ENCODE measurements around the gene TGFB2. TPM values are rescaled to one million over a fixed set of nuclear protein-coding genes. Genes with fewer than 3 reads are reported as not detected.

TGFB2 gene
- total and polyA plus RNA-seq, 2 donors, result 5.1 to 32.8 TPM

DNA sequence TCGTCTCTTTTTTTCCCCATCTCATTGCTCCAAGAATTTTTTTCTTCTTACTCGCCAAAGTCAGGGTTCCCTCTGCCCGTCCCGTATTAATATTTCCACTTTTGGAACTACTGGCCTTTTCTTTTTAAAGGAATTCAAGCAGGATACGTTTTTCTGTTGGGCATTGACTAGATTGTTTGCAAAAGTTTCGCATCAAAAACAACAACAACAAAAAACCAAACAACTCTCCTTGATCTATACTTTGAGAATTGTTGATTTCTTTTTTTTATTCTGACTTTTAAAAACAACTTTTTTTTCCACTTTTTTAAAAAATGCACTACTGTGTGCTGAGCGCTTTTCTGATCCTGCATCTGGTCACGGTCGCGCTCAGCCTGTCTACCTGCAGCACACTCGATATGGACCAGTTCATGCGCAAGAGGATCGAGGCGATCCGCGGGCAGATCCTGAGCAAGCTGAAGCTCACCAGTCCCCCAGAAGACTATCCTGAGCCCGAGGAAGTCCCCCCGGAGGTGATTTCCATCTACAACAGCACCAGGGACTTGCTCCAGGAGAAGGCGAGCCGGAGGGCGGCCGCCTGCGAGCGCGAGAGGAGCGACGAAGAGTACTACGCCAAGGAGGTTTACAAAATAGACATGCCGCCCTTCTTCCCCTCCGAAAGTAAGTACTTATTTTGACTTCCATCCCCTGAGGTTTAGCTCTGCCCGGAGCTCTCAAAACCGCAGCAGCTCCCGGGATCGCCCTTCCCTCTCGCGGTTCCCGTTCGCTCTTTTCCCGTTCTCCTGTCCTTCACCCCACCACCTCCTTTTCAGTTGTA lies 1.5 kb downstream of the TGFB2 start:
- no peak for DNase-seq (ENCODE audit: extremely low spot score)
- no peaks in the 10 kb centered on the region for H3K36me3 ChIP-seq (ENCODE audit: insufficient read depth)
- 1% methylated on average over 39 of the region's 39 CpGs for WGBS
- peak overlapping the region; percentile 71 for H3K4me3 ChIP-seq (ENCODE audit: low read depth, low read length)
- peak overlapping the region; percentile 55 for H3K27ac ChIP-seq (ENCODE audit: low read depth)
- no peaks in the 10 kb centered on the region for H3K4me1 ChIP-seq (ENCODE audit: insufficient read depth)

DNA sequence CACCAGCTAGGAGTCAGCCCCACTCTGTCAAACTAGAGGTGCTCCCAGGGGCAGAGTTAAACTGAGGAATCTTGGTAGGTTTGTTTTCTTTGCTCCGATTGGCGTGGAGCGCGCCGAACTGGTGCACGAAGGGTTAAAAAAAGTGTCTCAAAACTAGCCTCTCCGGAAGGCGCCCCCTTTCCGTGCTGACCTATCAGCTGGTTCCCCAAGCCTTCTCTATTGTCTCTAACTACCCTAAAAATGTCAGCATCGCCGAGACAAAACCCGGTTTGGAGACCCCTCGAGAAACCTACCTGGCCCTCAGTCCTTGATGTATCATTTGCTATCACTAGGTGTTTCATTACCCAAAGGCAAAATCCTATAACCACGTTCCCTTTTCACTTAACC lies 2.2 kb downstream of the TGFB2 start:
- Histone ChIP-seq H3K27ac (ENCODE audit: low read depth) (peak overlapping the region; percentile 55), H3K36me3 (ENCODE audit: insufficient read depth) (no peaks in the 10 kb centered on the region), H3K4me1 (ENCODE audit: insufficient read depth) (no peaks in the 10 kb centered on the region), H3K4me3 (ENCODE audit: low read depth, low read length) (peak overlapping the region; percentile 71)
- peak; percentile 39 for DNase-seq (ENCODE audit: extremely low spot score)
- WGBS, result 2% methylated on average over 14 of the region's 14 CpGs

DNA sequence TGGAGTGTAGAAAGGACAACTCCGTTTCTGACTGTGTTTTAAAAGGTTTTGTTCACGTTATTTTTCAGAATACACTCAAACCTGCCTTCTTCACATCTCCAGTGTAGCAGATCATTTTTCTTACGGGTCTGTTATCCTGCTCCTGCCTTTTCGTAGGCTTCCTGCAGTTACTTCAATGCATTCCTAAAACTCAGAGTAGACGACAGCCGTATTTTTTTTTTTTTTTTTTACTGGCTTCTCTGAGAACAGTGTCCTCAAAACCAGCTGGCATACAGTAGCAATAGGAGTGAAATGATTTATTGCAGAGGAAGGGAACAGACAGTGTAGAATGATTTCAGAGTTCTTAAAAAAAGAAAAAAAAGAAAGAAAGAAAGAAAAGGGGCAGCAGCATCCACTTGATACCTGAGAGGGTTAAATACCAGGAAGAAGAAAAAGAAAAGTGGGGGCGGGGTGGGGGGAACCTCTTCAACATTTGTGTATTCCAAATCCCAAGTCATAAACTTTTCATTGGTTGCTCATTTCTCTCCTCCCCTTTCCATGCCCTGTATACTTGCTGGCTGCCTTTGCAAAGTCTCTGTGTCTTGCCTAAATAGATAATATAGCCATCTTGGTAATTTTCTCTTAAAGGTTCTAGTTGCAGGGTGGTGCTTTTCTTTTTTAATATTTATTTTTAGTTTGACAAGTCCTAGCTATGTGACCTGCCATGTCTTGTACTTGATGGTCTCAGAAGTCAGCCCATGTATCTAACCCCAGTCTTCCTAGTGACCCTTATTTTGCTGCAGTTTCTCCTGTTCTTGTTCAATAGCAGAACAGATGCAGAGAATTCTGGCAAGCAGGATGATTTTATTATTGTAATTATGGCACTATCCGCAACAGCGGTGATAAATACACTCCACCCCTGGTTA lies 2.8 kb downstream of the TGFB2 start:
- peak overlapping the region; percentile 71 for H3K4me3 ChIP-seq (ENCODE audit: low read depth, low read length)
- no peak overlapping the region for H3K27ac ChIP-seq (ENCODE audit: low read depth)
- WGBS, result 7% methylated on average over 9 of the region's 9 CpGs
- no peaks in the 10 kb centered on the region for H3K36me3 ChIP-seq (ENCODE audit: insufficient read depth)
- DNase-seq (ENCODE audit: extremely low spot score), result peak; percentile 75
- no peaks in the 10 kb centered on the region for H3K4me1 ChIP-seq (ENCODE audit: insufficient read depth)

DNA sequence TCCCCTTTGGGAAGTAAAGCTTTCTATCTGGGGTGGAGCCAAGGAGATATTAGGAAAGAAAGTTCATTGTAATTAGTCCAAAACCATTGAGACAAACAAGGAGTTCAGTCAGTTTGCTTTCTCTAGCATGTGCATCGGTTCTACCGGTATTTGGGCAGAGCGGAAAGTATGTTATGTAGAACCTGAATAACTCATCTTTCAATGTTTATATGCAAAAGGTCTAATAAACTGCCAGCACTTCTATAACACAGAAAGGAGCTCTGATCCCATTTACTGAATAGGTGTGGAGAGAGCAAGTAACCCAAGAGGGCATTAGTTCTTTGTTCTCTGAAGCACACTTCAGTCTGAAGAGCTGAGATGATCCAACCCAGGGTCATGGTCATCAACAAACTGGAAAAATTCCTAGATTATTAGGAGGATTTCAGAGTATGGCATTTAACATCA lies 3.5 kb downstream of the TGFB2 start:
- DNase-seq (ENCODE audit: extremely low spot score), result no peak
- no peaks in the 10 kb centered on the region for H3K4me1 ChIP-seq (ENCODE audit: insufficient read depth)
- 25% methylated on average over 3 of the region's 3 CpGs for WGBS
- peak overlapping the region; percentile 27 for H3K4me3 ChIP-seq (ENCODE audit: low read depth, low read length)
- H3K36me3 ChIP-seq (ENCODE audit: insufficient read depth), result no peaks in the 10 kb centered on the region
- no peak overlapping the region for H3K27ac ChIP-seq (ENCODE audit: low read depth)

DNA sequence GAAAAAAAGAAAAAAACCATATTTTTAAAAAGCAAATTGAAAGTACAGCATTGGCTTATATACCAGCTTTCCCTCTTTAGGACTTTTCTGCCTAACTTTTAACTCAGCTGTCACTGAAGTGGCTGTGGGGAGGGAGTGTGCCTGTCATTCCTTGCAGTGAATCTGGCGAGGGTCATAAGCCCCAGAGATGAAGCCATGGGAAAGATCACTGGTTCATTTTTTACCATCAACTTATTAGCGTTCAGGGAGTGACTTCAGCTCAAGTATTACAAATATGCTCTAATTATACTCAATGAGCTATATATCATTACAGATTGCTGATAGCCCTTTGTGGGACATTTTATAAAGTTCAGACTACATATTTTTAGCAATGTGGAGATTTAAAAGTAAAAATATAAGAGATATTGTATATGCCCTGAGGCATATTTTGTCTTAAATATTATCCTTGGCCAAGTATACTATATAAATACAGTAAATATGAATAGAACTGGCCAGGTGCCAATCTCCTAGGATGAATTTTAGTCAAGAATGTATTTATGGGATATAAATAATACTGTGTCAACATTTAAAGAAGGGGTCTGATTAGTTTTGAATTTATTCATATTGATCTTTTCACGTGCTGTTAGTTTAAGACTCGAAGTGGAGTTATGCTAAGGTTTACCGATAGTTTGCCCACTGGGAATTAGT lies 4.4 kb downstream of the TGFB2 start:
- Histone ChIP-seq H3K27ac (ENCODE audit: low read depth) (no peak overlapping the region), H3K4me1 (ENCODE audit: insufficient read depth) (no peaks in the 10 kb centered on the region), H3K36me3 (ENCODE audit: insufficient read depth) (no peaks in the 10 kb centered on the region), H3K4me3 (ENCODE audit: low read depth, low read length) (no peak overlapping the region)
- DNase-seq (ENCODE audit: extremely low spot score), result no peak
- WGBS, result 62% methylated on average over 5 of the region's 5 CpGs

DNA sequence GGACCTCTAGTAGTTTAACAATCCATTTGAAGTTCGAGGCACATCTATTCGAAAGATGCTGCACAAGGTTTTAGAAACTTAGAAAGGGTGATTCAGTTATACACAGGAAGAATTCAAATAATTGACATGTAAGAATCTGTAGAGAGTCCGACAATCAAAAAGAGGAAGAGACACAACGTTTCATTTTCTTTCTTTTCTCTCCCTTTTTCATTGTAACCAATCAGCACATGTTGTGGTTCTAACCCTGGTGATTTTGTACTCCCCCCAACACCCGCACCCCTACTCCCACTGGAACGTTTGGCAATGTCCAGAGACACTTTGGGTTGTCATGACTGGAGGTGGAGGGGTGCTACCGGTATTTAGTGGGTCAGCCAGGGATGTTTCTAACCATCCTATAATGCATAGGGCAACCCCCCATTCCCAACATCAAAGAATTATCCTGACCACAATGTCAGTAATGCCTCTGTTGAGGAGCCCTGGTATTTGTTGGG lies 4.9 kb downstream of the TGFB2 start:
- H3K4me3 ChIP-seq (ENCODE audit: low read depth, low read length), result no peak overlapping the region
- H3K4me1 ChIP-seq (ENCODE audit: insufficient read depth), result no peaks in the 10 kb centered on the region
- WGBS, result 58% methylated on average over 7 of the region's 7 CpGs
- H3K36me3 ChIP-seq (ENCODE audit: insufficient read depth), result no peaks in the 10 kb centered on the region
- no peak for DNase-seq (ENCODE audit: extremely low spot score)
- H3K27ac ChIP-seq (ENCODE audit: low read depth), result no peak overlapping the region

DNA sequence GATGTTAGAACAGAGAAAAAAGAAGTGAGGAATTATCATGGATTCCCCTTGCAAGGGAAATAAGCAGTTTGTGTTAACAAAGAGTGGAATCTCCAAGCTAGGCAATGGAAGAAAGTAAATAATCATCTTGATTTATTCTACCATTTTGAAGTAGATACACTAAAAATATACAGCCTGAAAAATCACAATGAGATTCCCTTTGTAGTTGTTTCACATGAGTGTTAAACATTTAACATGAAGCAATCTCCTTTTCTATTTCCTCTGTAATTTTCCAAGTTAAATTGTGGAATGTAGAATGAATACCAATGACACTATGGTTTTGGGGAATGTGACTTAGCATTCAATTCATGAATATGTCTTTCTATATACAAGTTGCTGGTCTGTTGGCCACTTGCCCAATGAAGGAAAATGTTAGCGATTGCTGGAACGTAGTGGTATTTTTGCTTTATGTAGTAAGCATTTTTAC lies 5.7 kb downstream of the TGFB2 start:
- Histone ChIP-seq H3K4me1 (ENCODE audit: insufficient read depth) (no peaks in the 10 kb centered on the region), H3K27ac (ENCODE audit: low read depth) (no peak overlapping the region), H3K4me3 (ENCODE audit: low read depth, low read length) (no peak overlapping the region), H3K36me3 (ENCODE audit: insufficient read depth) (no peaks in the 10 kb centered on the region)
- DNase-seq (ENCODE audit: extremely low spot score), result no peak
- WGBS, result 18% methylated on average over 2 of the region's 2 CpGs

DNA sequence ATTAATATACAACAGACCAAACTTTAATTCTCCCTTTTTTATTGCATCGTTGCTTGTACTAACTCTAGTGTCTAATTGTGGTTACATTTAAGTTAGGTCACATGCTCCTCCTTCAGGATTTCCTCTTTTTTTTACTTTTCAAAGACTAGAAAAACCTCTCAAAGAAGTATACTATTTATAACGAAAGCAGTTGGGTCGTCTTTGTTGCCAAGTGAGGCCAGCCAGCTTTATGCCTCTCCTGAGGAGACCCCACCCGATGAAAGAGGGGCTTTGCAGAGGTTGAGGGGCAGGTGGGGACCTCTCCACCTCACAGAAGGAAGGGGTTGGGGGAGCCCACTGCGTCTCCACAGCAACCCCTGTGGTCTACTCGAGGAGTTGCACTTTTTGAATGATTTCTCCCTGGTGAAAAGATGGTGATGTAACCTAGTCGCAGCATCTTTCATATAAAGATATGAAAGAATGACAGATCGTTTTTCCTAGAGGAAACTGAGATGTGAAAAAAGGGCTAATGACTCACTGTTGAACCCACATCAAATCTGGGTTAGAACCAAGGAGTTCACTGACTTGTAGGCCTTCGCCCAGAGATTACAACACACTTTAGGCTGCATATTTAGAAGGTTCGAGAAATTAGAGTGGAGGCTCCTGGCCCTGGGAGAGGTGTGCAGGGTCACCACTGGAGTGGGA lies 6.4 kb downstream of the TGFB2 start:
- WGBS, result 38% methylated on average over 10 of the region's 10 CpGs
- peak overlapping the region; percentile 30 for H3K4me3 ChIP-seq (ENCODE audit: low read depth, low read length)
- DNase-seq (ENCODE audit: extremely low spot score), result no peak
- no peaks in the 10 kb centered on the region for H3K36me3 ChIP-seq (ENCODE audit: insufficient read depth)
- H3K4me1 ChIP-seq (ENCODE audit: insufficient read depth), result no peaks in the 10 kb centered on the region
- H3K27ac ChIP-seq (ENCODE audit: low read depth), result peak overlapping the region; percentile 28

DNA sequence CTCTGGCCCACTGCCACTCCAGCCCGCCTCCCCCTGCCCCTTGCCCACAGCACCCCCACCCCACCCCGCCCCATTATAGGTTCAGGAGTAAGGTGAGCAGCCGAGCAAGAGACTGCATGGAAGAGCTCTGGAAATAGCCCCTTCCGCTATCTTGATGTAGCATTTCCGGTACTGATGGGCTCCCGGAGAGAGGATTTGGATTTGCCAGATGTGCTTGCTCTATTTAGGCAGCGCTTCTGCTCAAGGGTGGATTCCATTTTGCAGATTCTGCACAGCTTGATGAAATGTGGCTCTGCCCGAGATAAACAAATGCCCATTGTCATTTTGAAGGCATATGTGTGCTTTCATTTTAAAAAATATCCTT lies 6.9 kb downstream of the TGFB2 start:
- Histone ChIP-seq H3K27ac (ENCODE audit: low read depth) (no peak overlapping the region), H3K4me1 (ENCODE audit: insufficient read depth) (no peaks in the 10 kb centered on the region), H3K4me3 (ENCODE audit: low read depth, low read length) (no peak overlapping the region), H3K36me3 (ENCODE audit: insufficient read depth) (no peaks in the 10 kb centered on the region)
- WGBS, result 95% methylated on average over 8 of the region's 8 CpGs
- no peak for DNase-seq (ENCODE audit: extremely low spot score)

DNA sequence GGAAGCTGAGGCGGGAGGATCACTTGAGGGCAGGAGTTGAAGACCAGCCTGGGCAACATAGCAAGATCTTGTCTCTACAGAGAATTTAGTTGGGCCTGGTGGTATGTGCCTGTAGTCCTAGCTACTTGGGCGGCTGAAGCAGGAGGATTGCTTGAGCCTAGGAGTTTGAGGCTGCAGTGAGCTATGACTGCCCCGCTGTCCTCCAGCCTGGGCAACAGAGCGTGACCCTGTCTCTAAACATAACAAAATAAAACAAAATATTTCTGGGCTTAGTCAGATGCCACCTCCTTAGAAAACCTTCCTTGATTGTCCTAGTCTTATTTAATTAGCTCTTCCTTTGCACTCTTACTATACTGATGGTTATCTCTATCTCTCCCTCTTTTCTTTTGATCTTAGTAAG lies 8.5 kb downstream of the TGFB2 start:
- Histone ChIP-seq H3K4me3 (ENCODE audit: low read depth, low read length) (no peak overlapping the region), H3K27ac (ENCODE audit: low read depth) (no peak overlapping the region), H3K36me3 (ENCODE audit: insufficient read depth) (no peaks in the 10 kb centered on the region), H3K4me1 (ENCODE audit: insufficient read depth) (no peaks in the 10 kb centered on the region)
- no peak for DNase-seq (ENCODE audit: extremely low spot score)
- WGBS, result 86% methylated on average over 4 of the region's 4 CpGs

DNA sequence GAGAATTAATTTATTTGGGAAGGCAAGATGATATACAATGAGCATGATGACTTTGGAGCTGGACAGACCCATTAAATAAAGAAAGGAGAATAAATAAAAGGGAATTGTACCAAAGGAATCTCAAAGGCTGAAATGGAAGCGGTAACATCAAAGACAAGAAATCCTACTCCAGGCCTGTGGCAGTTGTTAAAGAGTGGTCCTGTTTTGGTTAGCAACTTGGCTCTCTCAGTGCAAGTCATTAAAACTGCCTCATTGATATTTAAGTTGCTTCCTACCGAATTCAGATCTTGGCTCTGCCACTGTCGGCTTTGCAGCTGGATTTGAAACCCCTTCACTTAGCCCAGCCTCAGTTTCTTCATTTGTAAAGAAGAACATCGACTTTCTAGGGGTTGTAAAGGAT lies 10.1 kb downstream of the TGFB2 start:
- DNase-seq (ENCODE audit: extremely low spot score), result no peak
- Histone ChIP-seq H3K4me1 (ENCODE audit: insufficient read depth) (no peaks in the 10 kb centered on the region), H3K27ac (ENCODE audit: low read depth) (no peak overlapping the region), H3K36me3 (ENCODE audit: insufficient read depth) (no peaks in the 10 kb centered on the region), H3K4me3 (ENCODE audit: low read depth, low read length) (no peak overlapping the region)
- 79% methylated on average over 4 of the region's 4 CpGs for WGBS

DNA sequence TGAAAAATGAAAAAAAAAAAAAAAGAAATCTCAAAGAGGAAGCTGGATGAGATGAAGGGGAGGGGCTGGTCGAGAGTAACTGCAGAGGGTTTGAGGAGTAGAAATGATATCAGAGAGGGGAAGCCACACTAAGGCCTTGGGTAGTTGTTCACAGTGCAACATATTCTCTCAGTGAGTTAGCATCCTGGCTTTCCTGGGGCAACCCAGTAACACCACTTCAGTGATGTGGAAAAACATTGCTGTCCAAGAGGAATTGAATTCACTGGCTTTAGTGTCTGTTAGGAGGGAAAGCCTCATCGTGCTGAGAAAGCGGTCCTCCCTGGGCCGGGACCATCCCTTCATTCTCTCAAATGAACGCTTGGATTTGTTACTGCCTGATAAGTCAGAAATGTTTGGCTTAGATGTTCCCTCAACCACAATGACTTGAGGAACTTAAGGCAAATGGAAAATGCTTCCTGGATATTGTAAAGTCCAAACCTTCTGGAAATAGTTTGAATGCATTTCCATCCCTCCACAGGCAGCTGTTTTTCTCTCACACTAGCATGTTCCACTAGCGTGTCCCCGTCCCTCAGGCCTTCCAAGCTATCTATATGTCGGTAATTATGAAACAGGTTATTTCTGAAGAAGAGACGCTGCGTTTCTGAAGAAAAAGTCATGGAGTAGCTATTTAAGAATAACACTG lies 12.2 kb downstream of the TGFB2 start:
- no peak overlapping the region for H3K4me3 ChIP-seq (ENCODE audit: low read depth, low read length)
- WGBS, result 79% methylated on average over 10 of the region's 10 CpGs
- no peaks in the 10 kb centered on the region for H3K4me1 ChIP-seq (ENCODE audit: insufficient read depth)
- no peak for DNase-seq (ENCODE audit: extremely low spot score)
- H3K27ac ChIP-seq (ENCODE audit: low read depth), result no peak overlapping the region
- H3K36me3 ChIP-seq (ENCODE audit: insufficient read depth), result no peaks in the 10 kb centered on the region

Data from urinary bladder (tissue), 4 donors.